Measurements from ENCODE around the gene TTC7B. TPM values are rescaled to one million over a fixed set of nuclear protein-coding genes. Genes with fewer than 3 reads are reported as not detected.

Gene TTC7B
- total and polyA plus RNA-seq, 2 of the 13 experiments (the other 11 are each of a cell fraction or from before 2014, with no cell fraction given): 1.3 to 3.2 TPM

DNA sequence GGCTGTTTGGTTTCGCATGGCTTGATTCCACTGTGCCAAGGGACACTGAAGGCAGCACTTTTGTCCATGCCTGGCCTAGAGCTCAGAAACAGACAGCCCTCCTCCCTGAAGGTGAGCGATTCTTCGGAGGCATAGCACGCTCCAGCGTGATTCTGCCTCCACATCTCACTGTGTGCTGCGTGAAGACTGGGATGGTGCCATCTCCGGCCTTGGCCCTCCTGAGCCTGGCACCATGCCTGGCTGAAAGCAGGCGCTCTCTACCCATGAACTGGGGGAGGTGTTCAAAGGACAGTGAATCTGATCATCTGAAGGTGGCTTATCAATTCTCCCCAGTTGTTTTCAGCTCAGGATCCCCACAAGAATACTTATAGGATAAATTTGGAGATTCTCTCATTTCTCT, 187.4 kb downstream of the TTC7B start:
- no peak overlapping the region for H2AFZ ChIP-seq (ENCODE audit: low read length)
- no peak overlapping the region for H3K4me2 ChIP-seq (ENCODE audit: low read depth, low read length)
- 80% methylated on average over 6 of the region's 8 CpGs for WGBS (ENCODE audit: low lambda C conversion rate)
- POLR2A ChIA-PET: no interaction called here
- TF ChIP-seq NR1H2 (CRISPR knock-in tag; IDR thresholded peaks at IDR 0.05; ENCODE audit: borderline replicate concordance, low read depth): no peak
- TF ChIP-seq, protein P1, sequence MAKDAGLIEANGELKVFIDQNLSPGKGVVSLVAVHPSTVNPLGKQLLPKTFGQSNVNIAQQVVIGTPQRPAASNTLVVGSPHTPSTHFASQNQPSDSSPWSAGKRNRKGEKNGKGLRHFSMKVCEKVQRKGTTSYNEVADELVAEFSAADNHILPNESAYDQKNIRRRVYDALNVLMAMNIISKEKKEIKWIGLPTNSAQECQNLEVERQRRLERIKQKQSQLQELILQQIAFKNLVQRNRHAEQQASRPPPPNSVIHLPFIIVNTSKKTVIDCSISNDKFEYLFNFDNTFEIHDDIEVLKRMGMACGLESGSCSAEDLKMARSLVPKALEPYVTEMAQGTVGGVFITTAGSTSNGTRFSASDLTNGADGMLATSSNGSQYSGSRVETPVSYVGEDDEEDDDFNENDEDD (CRISPR knock-in tag; IDR thresholded peaks at IDR 0.05; ENCODE audit: borderline replicate concordance): no peak
- TF ChIP-seq SSRP1 (CRISPR knock-in tag; IDR thresholded peaks at IDR 0.05): no peak
- TF ChIP-seq TAF15 (IDR thresholded peaks at IDR 0.05; ENCODE audit: low read depth, low read length, poor library complexity, severe bottlenecking): no peak
- no peak for TF ChIP-seq JUNB (CRISPR knock-in tag; IDR thresholded peaks at IDR 0.05; ENCODE audit: borderline replicate concordance)
- no peak for TF ChIP-seq HDAC2 (CRISPR knock-in tag; IDR thresholded peaks at IDR 0.05)
- no peak for TF ChIP-seq ZNF589 (CRISPR knock-in tag; conservative IDR thresholded peaks at IDR 0.05)
- TF ChIP-seq ZKSCAN1 (IDR thresholded peaks at IDR 0.05; ENCODE audit: low read length): no peak
- no peak for TF ChIP-seq ZFP90 (CRISPR knock-in tag; IDR thresholded peaks at IDR 0.05; ENCODE audit: borderline replicate concordance)
- TF ChIP-seq ZNF337 (CRISPR knock-in tag; IDR thresholded peaks at IDR 0.05; ENCODE audit: borderline replicate concordance, low read depth): no peak
- TF ChIP-seq TCF7L2 (IDR thresholded peaks at IDR 0.05; ENCODE audit: low read depth, low read length): no peak
- TF ChIP-seq, protein P2, sequence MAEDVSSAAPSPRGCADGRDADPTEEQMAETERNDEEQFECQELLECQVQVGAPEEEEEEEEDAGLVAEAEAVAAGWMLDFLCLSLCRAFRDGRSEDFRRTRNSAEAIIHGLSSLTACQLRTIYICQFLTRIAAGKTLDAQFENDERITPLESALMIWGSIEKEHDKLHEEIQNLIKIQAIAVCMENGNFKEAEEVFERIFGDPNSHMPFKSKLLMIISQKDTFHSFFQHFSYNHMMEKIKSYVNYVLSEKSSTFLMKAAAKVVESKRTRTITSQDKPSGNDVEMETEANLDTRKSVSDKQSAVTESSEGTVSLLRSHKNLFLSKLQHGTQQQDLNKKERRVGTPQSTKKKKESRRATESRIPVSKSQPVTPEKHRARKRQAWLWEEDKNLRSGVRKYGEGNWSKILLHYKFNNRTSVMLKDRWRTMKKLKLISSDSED (CRISPR knock-in tag; IDR thresholded peaks at IDR 0.05): no peak
- no peak for TF ChIP-seq ZNF44 (CRISPR knock-in tag; IDR thresholded peaks at IDR 0.05)
- no peak for TF ChIP-seq ZNF644 (CRISPR knock-in tag; IDR thresholded peaks at IDR 0.05; ENCODE audit: low read depth)
- no peak for TF ChIP-seq FOXO1 (CRISPR knock-in tag; IDR thresholded peaks at IDR 0.05)
- no peak for TF ChIP-seq ZFY (CRISPR knock-in tag; IDR thresholded peaks at IDR 0.05)
- H3K9ac ChIP-seq (ENCODE audit: insufficient read depth, low read depth, low read length): no peak overlapping the region
- no peaks in the 10 kb centered on the region for H4K20me1 ChIP-seq (ENCODE audit: insufficient read depth, low read length)
- no peak for FAIRE-seq
- no peaks in the 10 kb centered on the region for H3K27me3 ChIP-seq (ENCODE audit: control insufficient read depth in 1 of 2, insufficient read depth in 2 of 2, low read length in 2 of 2)
- ATAC-seq: no peak
- no TSS peak for BruUV-seq (replicated peaks)
- H3K4me1 ChIP-seq (ENCODE audit: insufficient read depth, low read length): peaks cover 16% of the 10 kb centered on the region
- in situ Hi-C loops (cut with HindIII; ENCODE audit: extremely low pct_ligation_motif_present, low pct_unique_long_range_greater_than_20kb) (no loop called here), intact Hi-C loops (cut with micrococcal nuclease; ENCODE audit: unreplicated experiment) (no loop called here)
- H3K4me3 ChIP-seq (replicated peaks in 1 of 3; ENCODE audit: insufficient read depth in 1 of 3, low read depth in 2 of 3, low read length in 3 of 3): no peak overlapping the region
- CTCF ChIA-PET (ENCODE audit: low intra/inter-chr PET ratio, low total read pairs): no interaction called here
- no peaks in the 10 kb centered on the region for H3K79me2 ChIP-seq (ENCODE audit: insufficient read depth, low read length)
- H3K36me3 ChIP-seq (replicated peaks in 1 of 2; ENCODE audit: control insufficient read depth in 1 of 2, insufficient read depth in 2 of 2, low read length in 2 of 2): no peaks in the 10 kb centered on the region
- DNase-seq (ENCODE audit: low spot score): no peak
- no peaks in the 10 kb centered on the region for H3K9me3 ChIP-seq (ENCODE audit: low read length)
- H3K27ac ChIP-seq (ENCODE audit: extremely low read length, insufficient read depth, low read length): no peak overlapping the region
